ENCODE data around the gene TMEM192. TPM values are rescaled to one million over a fixed set of nuclear protein-coding genes. Genes with fewer than 3 reads are reported as not detected.

The TMEM192 gene
- total and polyA plus RNA-seq, 2 of the 8 experiments (the other 6 are each of a cell fraction or from before 2014, with no cell fraction given), result 7.3 to 10.9 TPM

- TF ChIP-seq E2F6 (IDR thresholded peaks at IDR 0.05), result no peak
- TF ChIP-seq KDM5A (IDR thresholded peaks at IDR 0.05; ENCODE audit: low read length), result no peak
- TF ChIP-seq RXRA (IDR thresholded peaks at IDR 0.05; ENCODE audit: insufficient read depth, low read depth, low read length), result no peak
- TF ChIP-seq SIRT6 (IDR thresholded peaks at IDR 0.05; ENCODE audit: low read length), result no peak
- TF ChIP-seq CTCF (IDR thresholded peaks at IDR 0.05; ENCODE audit: control extremely low read depth in 1 of 3, insufficient read depth in 1 of 3, low read depth in 1 of 3, low read length in 3 of 3), result no peak
Measured at GRCh38 chr4:165053645-165054044, 59.0 kb downstream of the TMEM192 start, which contains the start of gene TRIM75 (continued).

Measured in H1 (cell line).